DMS53 (cell line): ENCODE data around the gene TPRA1.

Experiments
- DNase-seq: peaks from one replicate; lab custom pipeline; 2025; lab: John Stamatoyannopoulos, UW

Gene TPRA1

DNA sequence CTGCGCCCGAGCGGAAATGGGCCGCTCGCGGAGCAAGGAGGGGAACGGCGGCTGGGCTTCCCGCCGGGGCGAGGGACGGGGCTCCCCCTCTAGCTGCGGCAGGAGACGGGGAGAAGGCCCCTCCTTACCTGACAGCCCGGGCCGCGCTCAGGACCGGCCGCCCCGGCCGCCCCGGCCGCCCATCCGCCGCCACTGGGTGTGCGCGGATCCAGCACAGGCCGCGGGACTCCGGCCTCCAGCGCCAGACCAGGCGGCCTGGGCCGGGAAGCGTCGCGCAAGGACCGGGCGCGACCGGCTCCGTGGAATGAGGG is 296 bp downstream of the TPRA1 start:
- peak; percentile 68 for DNase-seq

DNA sequence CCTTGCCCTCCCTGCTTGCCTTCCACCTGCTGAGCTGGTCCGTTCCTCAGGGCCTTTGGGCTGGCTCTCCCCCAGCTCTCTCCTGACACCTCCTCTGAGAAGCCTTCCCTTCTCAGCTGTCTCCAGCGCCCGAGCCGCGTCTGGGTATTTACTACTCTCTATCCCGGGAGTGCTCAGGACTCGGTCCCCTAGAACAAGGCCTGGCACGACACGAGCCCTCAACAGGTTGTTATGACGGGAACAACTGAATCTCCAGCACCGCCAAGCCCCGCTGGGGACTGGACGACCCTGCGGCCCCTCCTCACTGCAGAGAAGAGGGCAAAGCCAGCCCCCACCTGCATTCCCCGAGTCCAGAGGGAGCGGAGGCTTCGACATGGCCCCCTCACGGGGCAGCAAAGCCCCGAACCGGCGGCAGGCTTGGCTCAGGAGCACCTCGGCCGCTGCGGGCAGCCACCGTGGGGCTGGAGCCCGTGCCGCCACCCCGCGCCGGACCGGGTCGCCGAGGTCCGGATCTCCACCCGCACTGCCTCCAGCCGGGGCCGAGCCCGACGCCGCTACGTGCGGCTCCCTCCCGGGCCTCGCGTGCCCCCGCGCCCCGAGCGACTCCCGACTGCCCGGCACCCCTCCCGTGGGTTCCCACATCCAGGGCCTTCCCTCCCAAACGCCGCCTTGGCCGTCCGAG is 792 bp downstream of the TPRA1 start:
- DNase-seq = peak; percentile 36

DNA sequence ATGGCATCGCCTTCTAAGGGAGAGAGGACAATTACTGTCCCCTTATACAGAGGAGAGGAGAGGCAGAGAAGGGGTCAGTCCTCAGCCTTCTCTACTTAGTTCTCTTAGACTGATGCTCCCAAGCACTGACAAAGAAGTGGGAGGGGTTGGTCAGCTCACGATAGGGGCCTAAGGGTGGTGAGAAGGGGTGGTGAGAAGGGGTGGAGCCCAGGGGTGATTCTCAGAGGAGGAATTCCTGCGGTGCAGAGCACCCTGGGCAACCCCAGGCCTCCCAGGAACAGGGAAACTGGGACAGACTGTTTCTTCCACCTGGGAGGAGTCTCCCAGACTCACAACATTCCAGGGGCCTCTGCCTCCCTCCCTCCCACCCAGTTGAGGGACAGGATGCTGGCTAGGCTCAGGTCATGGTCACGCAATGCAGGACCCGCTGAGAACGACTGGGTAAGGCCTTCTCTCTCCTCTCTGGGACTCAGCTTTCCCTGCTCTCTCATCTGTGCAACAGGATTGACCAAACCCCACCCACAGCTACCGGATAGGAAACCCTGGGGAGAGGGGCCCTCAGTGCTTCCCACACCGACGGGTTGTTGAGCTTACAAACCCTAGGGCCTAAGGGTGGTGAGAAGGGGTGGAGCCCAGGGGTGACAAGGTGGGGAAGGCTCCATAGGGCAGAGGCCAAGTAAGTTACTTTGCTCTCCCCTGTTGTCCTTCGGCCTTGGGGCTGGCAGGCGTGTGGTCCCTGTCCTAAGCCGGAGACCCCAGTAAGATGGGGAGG is 1.5 kb downstream of the TPRA1 start:
- DNase-seq = no peak

DNA sequence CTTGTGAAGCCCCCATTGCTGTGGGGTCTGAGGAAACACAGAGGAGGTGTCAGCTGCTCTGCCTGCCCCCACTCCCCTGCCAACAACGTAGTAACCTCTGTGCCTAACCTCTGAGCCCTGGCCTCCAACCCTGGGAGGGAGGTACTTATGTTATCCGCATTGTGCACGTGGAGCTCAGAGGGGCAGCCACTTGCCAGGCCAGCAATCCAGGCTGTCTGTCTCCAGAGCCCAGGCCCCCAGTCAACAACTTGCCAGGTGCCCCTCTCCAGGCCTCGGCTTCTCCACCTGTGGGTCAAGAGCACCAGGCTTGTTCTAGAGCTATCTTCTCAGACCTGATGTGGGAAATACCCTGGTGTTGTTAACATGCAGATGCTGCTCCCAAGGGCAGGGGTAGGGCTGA is 2.7 kb downstream of the TPRA1 start:
- DNase-seq = no peak

DNA sequence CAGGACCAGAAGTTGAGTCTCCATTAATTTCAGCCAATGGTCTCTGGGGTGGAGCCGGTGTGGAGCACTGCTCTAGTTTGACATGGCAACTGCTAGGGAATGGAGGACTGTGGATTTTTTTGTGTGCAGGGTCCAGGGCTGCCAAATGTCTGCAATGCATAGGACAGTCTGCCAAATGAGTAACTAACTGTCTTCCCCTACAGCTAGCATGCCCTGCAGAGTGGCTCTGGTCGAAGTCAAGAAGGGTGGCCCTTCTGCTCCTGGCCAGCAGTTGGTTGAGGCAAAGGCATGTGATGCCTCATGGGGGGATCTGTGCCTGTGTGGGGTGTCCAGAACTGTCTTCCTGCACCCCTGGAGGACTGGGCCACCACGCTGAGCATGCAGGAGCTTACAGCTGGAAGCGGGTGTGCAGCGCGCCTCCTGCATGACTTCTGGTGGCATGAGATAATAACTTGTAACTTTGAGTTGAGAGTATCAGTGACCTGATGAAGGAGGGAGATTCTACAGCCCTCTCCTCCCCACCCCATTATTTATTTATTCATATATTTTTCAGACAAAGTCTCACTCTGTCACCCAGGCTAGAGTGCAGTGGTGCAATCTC is 4.6 kb downstream of the TPRA1 start:
- DNase-seq = no peak

DNA sequence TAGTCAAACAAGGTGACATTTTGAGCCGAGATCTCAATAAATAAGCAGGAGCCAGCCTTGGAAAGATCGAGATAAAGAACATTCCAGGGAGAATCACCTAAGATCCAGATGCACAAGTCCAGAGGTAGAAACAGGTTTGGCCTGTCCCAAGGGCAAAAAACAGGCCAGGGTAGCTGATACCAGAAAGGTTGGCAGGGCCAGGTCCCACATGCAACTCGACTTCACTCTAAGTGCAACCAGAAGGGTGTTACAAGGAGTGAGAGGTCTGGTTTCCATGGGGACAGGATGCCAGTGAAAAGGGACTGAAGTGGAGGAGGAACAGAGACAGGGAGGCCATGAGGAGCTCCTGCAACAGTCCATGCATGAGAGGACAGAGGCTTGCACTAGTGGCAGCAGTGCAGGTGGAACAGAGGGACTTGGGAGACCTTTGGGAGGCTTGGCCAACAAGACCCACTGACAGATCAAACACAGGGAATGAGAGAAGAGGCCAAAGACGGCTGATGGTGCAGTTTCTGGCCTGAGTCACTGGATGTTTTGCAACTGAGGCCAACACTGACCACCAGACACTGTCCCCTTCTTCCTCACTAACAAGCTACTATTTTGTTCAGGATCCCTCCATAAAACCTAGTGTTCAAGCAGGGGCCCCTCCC is 5.2 kb downstream of the TPRA1 start:
- no peak for DNase-seq

DNA sequence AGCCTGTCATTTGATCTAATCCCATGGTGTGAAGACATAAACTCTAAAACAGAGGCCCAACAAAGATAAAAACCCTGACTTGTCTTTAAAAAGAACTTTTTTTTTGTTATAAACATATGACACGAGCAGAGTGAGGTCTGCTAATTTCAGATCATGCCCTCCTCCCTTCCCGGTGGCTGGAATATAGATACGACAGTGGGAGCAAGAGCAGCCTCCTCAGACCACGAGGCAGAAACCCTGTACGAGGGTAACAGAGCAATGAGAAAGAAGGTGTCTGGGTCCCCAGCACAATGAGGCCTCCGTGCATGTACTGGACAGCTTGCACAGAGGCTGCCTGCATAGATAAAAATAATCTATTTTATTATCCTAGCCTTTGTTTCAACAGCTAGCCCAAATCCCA is 5.8 kb downstream of the TPRA1 start:
- no peak for DNase-seq

DNA sequence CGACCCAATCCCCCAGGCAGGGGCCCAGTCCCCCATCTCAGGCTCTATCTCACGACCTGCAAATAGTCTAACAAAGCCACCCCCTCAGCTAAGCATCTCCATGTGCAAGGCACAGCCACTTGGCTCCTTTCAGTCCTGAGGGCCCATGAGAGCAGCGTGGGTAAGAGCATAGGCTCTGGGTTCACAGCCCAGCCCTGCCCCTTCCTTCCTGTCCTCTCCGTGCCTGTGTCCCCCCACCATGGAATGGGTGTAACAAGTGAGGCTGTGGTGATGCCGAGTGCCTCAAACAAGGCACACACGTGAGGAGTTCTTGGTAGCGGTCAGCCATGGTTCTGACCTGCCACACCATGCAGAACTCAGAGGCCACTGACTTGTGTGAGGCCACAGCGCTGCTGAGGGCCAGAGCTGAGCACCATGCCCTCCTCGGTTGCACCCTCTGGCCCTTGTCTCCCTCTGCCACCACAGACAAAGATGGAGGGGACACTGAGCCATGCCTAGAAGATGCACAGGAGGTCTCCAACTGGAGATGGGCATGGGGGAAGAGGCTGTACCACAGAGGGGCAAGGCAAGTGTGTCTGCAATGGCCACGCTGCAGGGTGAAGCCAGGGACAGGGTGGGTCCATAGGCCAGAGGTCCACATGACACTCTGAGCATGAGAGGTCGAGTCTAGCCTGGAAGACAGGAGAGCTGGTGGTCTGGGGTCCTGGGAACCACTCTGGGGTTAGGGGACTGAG is 10.0 kb downstream of the TPRA1 start:
- DNase-seq = no peak

DNA sequence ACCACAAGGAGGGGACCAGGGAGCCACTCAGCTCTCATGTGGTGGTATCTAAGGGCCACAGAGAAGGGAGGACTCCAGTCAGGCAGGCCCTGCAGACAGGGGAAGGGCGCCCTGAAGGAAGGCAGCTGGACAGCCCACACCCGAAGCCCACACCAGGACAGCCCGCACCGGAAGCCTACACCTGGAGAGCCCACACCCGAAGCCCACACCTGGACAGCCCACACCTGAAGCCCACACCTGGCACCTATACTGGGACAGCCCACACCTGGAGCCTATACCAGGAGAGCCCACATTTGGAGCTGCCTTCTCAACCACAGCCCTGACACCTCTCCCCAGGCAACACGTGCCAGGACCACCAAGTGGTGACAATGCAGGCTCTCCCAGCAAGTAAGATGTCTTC is 11.7 kb downstream of the TPRA1 start:
- DNase-seq = no peak

DNA sequence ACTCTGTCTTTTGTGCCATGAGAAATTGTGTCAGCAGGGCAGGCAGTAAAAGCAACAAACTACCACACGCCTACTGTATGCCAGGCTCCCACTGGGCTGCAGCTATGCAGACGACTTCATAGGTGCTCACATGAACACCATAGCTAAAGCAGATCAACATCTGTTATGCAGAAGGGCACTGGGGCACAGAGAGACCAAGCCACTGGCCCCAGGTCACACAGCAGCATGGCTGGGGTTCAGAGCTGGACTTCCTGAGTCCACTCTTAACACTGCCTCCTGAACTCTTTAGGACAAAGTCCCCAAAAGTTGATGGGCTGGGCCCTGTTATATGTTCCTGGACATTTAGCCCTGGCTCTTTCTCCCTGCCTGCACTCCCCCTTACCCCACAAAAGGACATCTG is 12.4 kb downstream of the TPRA1 start:
- no peak for DNase-seq

DNA sequence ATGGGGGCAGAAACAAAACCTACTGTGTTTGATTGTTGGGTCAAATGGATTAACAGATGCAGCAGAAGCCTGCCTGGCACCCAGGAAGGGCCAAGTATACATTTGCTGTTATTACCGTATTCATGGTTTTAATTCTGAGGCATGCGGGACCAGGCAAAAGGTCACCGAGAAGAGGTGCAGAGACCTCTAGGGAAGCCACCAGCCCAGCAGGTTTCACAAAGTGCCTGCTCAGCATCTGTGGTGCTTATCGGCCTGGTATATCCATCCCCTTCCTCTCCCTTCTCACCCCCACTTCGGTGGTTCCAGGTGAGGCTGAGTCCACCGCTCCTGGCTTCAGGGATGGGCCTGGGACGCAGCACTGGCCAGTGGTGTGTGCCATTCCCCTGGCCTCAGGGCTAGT is 13.1 kb downstream of the TPRA1 start:
- no peak for DNase-seq

DNA sequence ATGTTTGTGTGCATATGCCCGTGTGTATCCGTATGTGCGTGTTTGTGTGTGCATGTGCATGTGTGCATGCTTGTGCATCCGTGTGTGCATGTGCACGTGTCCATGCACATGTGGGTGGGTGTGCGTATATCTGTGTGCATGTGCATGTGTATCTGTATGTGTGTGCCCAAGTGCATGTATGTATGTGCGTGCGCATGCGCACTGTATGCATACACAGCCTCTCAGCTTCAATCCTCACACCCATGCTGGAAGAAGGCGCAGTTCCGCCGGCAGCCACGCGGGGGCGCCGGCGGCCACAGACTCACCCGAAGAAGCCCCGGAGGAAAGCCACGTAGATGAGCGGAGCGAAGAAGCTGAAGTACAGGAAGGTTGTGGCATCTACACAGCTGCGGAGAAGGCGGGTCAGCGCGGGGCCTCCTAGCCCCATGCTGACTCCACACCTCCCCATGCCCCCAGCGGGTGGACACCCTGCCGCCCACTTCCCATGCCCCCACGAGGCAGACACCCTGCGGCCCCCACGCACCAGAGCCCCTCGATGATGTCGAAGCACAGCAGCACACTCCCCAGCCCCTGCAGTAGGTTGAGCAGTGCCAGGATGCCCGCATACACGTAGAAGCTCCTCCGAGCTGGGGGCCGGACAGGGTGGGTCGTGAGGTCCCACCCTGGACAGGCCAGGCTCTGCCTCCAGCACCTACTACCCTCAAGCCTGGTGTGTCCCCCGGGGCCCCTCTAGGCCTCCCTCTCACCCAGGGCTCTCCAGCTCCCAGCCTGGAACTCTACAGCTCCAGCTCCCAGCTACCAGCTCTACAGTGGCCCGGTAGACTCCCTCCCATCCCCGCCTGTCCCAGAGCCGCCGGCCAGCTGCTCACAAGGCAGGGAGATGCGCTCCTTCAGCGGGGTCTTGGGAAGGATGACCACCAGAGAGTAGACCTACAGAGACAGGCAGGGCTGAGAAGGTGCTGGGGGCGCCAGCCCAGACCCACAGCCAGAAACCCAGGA is 15.4 kb downstream of the TPRA1 start:
- peak; percentile 89 for DNase-seq

DNA sequence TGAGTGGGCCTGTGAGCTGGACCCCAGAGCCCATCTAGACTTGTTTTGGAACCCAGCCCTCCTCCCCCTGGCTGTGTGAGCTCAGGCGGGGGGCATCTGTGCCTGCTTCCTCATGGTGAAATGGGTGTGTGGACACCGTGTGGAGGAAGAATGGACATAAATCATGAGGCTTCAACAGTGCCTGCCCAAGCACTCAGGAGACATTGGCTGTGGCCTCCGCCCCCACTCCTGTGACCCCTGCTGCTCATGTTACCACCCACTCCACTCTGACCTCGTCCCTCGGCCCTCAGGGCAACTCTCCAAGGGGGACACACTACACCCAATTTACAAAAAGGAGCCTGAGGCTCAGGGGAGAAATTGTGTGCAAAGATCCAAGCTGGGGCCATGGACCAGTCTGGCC is 16.6 kb downstream of the TPRA1 start:
- no peak for DNase-seq

DNA sequence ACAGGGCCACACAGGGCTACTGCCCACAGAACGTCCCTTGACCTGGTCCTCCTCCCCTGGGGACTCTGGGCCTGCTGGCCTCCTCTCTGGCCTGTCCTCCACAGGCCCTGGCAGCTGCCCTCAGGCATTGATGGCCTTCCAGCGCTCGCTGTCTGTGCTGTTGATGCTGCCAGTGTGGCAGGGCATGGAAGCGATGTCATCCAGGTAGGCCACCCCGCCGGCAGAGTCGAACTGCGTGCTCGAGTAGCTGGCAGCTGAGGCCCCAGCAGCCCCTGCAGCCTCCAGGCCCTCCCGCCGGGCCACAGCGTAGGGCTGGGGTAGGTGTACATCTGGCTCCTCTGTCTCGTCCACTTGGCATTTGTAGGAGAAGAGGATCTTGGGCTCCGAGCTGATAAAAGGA is 17.1 kb downstream of the TPRA1 start:
- no peak for DNase-seq

DNA sequence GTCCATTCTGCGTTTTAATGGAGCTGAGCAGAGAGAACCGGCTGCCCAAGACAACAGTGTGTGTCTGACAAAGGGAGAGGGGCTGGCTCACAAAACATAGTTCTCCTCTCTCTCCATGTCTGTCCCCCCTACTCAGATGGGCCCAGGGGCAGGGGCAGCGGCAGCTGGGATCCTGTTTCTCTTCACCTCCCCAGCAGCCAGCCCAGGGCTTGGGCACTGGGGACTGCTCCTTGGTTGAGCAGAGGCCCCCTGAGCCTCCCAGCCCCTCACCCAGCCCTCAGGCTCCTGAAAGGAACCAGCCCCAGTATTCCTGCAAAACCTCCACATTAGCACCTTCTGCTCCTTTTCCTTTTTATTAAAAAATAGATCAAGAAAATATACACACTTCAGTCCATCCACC is 17.8 kb downstream of the TPRA1 start:
- no peak for DNase-seq

DNA sequence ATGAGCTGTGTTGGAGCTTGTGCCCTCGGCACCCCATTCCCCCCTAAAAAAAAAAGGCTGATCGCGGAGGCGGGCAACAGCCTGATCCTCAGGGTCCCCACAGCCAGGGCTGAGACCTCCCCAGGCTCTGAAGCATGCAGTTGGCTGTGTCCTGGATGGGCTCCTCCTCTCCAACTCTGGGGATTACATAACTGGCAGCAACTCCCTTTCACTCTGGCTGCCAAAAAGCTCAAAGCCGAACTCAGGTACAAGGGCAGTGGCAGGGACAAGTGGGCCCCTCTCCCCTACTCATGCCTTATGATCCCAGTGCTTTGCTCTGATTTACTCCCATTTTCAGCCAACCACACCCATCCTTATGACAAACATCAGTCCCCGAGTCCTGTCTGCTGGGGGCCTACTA is 18.3 kb downstream of the TPRA1 start:
- DNase-seq = no peak

DNA sequence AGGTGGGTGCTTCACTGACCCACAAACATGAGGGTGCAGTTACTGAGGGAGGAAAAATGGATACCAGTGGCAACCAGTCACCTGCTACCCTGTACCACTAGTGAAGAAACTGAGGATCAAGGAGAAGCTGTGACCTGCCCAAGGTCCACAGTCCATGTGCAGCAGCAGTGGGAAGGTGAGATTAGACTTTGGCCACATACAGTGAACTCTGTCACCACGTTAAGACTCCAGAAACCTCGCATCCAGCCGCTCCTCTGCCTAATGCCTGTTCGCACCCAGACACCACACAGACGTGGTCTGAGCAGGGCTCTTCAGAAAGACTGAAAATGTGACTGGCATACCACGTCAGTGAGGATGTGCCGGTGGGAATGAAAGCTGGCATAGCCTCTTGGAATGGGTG is 20.0 kb downstream of the TPRA1 start:
- DNase-seq = no peak

DNA sequence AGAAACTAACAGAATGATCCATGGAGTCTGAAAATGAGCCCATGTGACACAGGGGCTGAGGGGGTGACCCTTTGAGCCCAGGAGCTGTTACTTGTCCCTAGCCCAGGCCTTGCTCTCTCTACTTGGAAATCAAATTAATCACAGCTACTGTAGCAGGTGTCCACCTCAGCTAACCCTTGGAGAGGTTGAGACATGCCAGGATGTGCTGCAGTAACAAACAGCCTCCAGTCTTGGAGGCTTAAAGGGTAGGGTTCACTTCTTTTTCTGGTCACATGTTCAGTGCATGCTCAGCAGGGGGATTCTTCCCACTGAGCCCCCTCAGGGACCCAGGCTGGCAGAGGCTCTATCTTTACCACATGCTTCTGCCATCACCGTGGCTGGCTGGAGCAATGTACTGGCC is 21.4 kb downstream of the TPRA1 start:
- no peak for DNase-seq

DNA sequence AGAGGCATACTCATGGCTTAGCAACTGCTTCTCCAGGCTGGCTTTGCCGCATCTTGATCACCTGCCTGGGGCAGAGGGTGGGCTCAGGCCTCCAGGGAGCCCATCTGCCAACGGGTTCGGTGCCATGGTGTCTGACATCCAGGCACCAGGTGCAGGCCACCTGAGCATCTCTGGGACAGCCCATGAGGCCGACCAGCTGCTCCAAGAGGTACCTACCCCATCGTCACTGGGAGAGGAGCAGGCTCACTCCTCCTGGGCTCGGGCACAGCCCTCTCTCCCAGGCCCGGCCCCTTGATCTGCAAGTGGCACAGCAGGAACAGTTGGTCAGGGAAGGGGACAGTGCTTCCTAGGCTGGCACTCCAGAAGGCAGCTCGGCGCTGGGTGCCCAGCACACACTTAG is 21.9 kb downstream of the TPRA1 start:
- no peak for DNase-seq

DNA sequence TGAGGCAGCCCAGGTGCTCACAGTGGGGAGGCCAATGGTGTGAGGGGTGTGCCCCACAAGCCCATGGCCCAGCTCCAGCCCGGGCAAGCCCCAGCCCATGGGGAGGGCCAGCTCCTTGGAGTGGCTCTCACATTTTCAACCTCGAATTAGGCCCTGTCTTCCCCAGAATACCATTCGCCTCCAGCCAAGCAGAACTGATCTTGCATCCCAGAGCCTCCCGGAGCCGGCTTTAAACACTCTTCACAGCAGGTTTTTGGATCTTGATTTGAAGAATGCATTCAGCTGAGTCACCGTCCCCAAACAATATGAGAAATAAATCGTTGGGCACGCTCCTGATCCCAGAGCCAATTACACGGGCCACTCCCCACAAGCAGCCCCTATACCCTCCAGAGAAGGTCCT is 23.7 kb downstream of the TPRA1 start:
- DNase-seq = no peak

DNA sequence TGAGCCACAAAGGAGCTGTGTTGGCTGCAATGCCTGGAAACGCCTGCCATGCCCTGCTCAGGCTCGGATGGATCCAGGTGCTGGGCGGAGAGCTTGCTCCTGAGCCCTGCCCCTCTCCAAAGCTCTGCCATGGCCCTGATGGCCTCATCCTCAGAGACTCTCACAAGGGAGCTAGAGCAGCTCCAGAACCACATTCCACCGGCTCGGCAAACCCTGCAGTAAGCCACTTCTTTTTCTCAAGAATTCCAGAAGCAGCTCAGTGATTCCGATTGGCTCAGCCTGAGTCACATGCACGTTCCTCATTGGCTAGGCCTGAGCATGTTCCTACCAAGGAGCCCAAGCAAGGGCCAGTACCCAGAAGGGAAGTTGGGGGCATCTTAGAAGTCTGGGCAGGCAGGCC is 24.8 kb downstream of the TPRA1 start:
- DNase-seq = peak; percentile 12
